Measurements from ENCODE around the gene ATP5ME. TPM values are rescaled to one million over a fixed set of nuclear protein-coding genes. Genes with fewer than 3 reads are reported as not detected.
A peak's percentile ranks its signal among the peaks of the same experiment; 100 is the strongest.

The ATP5ME gene
- total RNA-seq, 1 experiment from 2014 or later: 355 TPM

DNA sequence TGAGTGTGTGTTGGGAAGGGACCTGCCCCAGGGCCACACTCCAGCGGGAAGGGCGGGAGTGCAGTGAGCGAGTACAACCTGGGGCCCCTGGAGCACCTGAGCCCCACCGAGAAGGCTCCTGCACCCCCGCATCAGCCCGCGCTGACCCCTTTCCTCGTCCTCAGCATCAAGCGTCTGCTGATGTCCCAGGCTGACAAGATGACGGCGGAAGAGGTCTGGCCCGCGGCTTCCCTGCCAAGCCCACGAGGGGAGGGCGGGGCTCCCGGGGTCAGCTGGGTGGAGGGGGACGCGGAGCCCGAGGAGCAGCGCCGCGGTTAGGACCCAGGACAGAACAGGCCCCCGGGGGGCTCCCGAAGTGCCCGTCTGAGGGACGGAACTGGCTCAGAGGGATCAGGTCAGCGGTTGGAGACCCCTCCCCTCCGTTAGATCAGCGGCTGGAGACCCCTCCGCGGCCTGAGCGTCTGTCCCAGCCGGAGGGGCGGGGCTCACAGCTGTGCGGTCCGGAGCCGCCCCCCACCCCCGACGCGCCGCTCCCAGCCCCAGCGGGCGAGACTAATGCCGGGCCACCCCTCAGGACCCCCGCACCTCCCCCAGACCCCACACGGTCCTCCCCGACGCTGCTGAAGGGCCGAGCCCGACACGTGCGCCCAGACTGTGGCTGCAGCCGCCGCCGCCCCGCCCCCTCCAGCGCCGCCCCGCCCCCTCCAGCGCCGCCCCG lies 7.0 kb upstream of the ATP5ME start:
- TF ChIP-seq, protein P1, sequence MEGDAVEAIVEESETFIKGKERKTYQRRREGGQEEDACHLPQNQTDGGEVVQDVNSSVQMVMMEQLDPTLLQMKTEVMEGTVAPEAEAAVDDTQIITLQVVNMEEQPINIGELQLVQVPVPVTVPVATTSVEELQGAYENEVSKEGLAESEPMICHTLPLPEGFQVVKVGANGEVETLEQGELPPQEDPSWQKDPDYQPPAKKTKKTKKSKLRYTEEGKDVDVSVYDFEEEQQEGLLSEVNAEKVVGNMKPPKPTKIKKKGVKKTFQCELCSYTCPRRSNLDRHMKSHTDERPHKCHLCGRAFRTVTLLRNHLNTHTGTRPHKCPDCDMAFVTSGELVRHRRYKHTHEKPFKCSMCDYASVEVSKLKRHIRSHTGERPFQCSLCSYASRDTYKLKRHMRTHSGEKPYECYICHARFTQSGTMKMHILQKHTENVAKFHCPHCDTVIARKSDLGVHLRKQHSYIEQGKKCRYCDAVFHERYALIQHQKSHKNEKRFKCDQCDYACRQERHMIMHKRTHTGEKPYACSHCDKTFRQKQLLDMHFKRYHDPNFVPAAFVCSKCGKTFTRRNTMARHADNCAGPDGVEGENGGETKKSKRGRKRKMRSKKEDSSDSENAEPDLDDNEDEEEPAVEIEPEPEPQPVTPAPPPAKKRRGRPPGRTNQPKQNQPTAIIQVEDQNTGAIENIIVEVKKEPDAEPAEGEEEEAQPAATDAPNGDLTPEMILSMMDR (IDR thresholded peaks at IDR 0.05; ENCODE audit: unreplicated experiment): no peak
- no TSS peak for BruUV-seq (replicated peaks)
- no peak for DNase-seq (ENCODE audit: unreplicated experiment)
- Mint-ChIP-seq H3K27ac (ENCODE audit: low read depth, unreplicated experiment) (no peak overlapping the region), H3K4me1 (ENCODE audit: insufficient read depth, unreplicated experiment) (peaks cover 8% of the 10 kb centered on the region), H3K27me3 (ENCODE audit: insufficient read depth, unreplicated experiment) (no peaks in the 10 kb centered on the region), H3K36me3 (ENCODE audit: insufficient read depth, unreplicated experiment) (peaks cover 16% of the 10 kb centered on the region), H3K9me3 (ENCODE audit: unreplicated experiment) (no peaks in the 10 kb centered on the region), H3K4me3 (ENCODE audit: unreplicated experiment) (peak overlapping the region; percentile 44)
- ChIA-PET CTCF (interaction anchor here (0.6 to 1.0 kb wide), 3 partner anchors 19 to 79 kb away, joined by 3 read pairs; no protein-coding TSS in a partner anchor), POLR2A (interaction anchor here (0.7 kb wide), 1 partner anchor 52 kb away, joined by 3 read pairs; no protein-coding TSS in a partner anchor)
- intact Hi-C loops (cut with micrococcal nuclease): no loop called here

DNA sequence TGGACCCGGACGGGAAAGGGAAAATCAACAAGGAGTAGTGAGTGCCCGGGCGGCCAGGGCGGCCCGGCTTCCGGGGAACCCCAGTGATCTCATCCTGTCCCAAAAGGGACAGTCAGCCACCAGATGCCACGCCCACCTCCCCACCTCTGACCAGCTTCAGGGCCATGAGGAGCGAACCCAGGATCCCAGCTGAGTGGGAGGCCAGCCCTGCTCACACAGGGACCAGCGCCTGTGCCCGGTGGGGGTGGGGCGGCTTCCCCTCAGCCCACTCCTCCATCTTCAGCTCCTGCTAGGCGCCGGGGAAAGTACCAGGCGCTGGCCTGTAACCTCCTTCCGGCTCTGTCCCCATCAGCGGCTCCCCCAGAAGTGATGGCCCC lies 6.5 kb upstream of the ATP5ME start:
- H3K4me3 Mint-ChIP-seq (ENCODE audit: unreplicated experiment): peak overlapping the region; percentile 10
- no peak overlapping the region for H3K27ac Mint-ChIP-seq (ENCODE audit: low read depth, unreplicated experiment)
- POLR2A ChIA-PET: no interaction called here
- no peak for DNase-seq (ENCODE audit: unreplicated experiment)
- CTCF ChIA-PET: interaction anchor here (0.6 to 0.9 kb wide), 2 partner anchors 20 to 78 kb away, joined by 3 read pairs; no protein-coding TSS in a partner anchor
- H3K9me3 Mint-ChIP-seq (ENCODE audit: unreplicated experiment): no peaks in the 10 kb centered on the region
- TF ChIP-seq, protein P1 (IDR thresholded peaks at IDR 0.05; ENCODE audit: unreplicated experiment): no peak
- peaks cover 16% of the 10 kb centered on the region for H3K36me3 Mint-ChIP-seq (ENCODE audit: insufficient read depth, unreplicated experiment)
- intact Hi-C loops (cut with micrococcal nuclease): no loop called here
- H3K27me3 Mint-ChIP-seq (ENCODE audit: insufficient read depth, unreplicated experiment): no peaks in the 10 kb centered on the region
- H3K4me1 Mint-ChIP-seq (ENCODE audit: insufficient read depth, unreplicated experiment): peaks cover 8% of the 10 kb centered on the region
- BruUV-seq (replicated peaks): no TSS peak

DNA sequence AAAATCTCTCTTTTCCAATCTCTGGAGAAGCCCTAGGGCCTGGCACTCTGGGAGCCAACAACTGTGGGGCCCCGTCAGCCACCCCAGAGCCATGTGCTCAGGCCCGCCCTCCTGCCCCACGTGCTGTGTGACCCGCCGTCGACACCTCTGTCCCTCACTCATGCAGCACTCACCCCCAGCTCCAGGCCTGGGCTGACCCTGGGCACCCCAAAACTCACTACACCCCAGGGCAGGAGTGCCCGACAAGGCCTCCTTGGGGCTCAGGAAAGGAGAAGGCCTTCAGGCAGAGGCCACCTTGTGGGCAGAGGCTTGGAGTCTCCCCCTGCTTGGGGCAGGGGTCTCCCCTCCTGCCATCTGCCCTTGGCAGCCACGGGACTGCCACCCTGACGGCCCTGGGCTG lies 6.0 kb upstream of the ATP5ME start:
- Mint-ChIP-seq H3K9me3 (ENCODE audit: unreplicated experiment) (no peaks in the 10 kb centered on the region), H3K4me3 (ENCODE audit: unreplicated experiment) (peak overlapping the region; percentile 10), H3K27me3 (ENCODE audit: insufficient read depth, unreplicated experiment) (no peaks in the 10 kb centered on the region), H3K36me3 (ENCODE audit: insufficient read depth, unreplicated experiment) (peaks cover 11% of the 10 kb centered on the region), H3K4me1 (ENCODE audit: insufficient read depth, unreplicated experiment) (peaks cover 8% of the 10 kb centered on the region), H3K27ac (ENCODE audit: low read depth, unreplicated experiment) (no peak overlapping the region)
- no TSS peak for BruUV-seq (replicated peaks)
- POLR2A ChIA-PET: no interaction called here
- CTCF ChIA-PET: interaction anchor here (0.9 kb wide), 1 partner anchor 78 kb away, joined by 3 read pairs; no protein-coding TSS in a partner anchor
- DNase-seq (ENCODE audit: unreplicated experiment): no peak
- intact Hi-C loops (cut with micrococcal nuclease): no loop called here
- TF ChIP-seq, protein P1 (IDR thresholded peaks at IDR 0.05; ENCODE audit: unreplicated experiment): no peak

DNA sequence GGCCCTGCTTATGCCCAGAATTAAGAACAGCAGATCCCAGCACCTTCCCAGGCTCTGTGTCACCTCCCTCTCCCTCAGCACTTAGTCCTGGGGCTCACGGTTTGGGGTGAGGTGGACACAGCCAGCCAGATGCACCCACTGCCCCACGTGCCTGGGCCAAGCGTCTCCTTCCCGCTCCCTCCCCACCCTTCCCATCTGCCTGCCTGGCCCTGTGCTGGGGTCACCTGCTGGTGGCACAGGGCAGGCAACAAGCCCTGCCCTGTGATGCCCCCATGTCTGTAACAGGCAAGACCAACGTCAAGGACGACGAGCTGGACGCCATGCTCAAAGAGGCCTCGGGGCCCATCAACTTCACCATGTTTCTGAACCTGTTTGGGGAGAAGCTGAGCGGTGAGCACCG lies 5.6 kb upstream of the ATP5ME start:
- TF ChIP-seq, protein P1 (IDR thresholded peaks at IDR 0.05; ENCODE audit: unreplicated experiment): no peak
- BruUV-seq (replicated peaks): no TSS peak
- no peaks in the 10 kb centered on the region for H3K9me3 Mint-ChIP-seq (ENCODE audit: unreplicated experiment)
- H3K4me3 Mint-ChIP-seq (ENCODE audit: unreplicated experiment): no peak overlapping the region
- peaks cover 11% of the 10 kb centered on the region for H3K36me3 Mint-ChIP-seq (ENCODE audit: insufficient read depth, unreplicated experiment)
- no peak for DNase-seq (ENCODE audit: unreplicated experiment)
- intact Hi-C loops (cut with micrococcal nuclease): loop anchor here (10.0 kb wide), 1 partner anchor 205 kb away; no protein-coding TSS in a partner anchor
- ChIA-PET POLR2A (interaction anchor here (0.5 kb wide), 1 partner anchor 331 kb away, joined by 4 read pairs; no protein-coding TSS in a partner anchor), CTCF (no interaction called here)
- no peaks in the 10 kb centered on the region for H3K27me3 Mint-ChIP-seq (ENCODE audit: insufficient read depth, unreplicated experiment)
- peaks cover 8% of the 10 kb centered on the region for H3K4me1 Mint-ChIP-seq (ENCODE audit: insufficient read depth, unreplicated experiment)
- no peak overlapping the region for H3K27ac Mint-ChIP-seq (ENCODE audit: low read depth, unreplicated experiment)
